Lower lobe of right lung (tissue), 2 donors: ENCODE data around the gene AHCTF1. TPM values are rescaled to one million over a fixed set of nuclear protein-coding genes. Genes with fewer than 3 reads are reported as not detected.

Experiments
- ATAC-seq, 2 donors: fragments of 200-7000 bp; cut with Tn5 transposase; one replicate each; pipeline ENCODE4 v1.9.1; 2020 to 2022; ENCODE audit warnings: mild to moderate bottlenecking in 2 of 2, moderate library complexity in 2 of 2
- DNase-seq: peaks from one replicate; pipeline ENCODE4 v3.0.0-alpha.2; 2020
- H3K27ac ChIP-seq: fragments of 200-600 bp; one replicate; pipeline ENCODE4 v1.8.0; 2022
- H3K27me3 ChIP-seq: fragments of 200-600 bp; one replicate; pipeline ENCODE4 v1.8.0; 2022; ENCODE audit warnings: low read depth
- H3K36me3 ChIP-seq: fragments of 200-600 bp; one replicate; pipeline ENCODE4 v1.8.0; 2022; ENCODE audit warnings: mild to moderate bottlenecking
- H3K4me1 ChIP-seq: fragments of 200-600 bp; one replicate; pipeline ENCODE4 v1.8.0; 2022
- H3K4me3 ChIP-seq: fragments of 200-600 bp; one replicate; pipeline ENCODE4 v1.8.0; 2022; ENCODE audit warnings: mild to moderate bottlenecking
- H3K9me3 ChIP-seq: fragments of 200-600 bp; one replicate; pipeline ENCODE4 v1.8.0; 2022
- CTCF ChIP-seq: fragments of 200-600 bp; IDR thresholded peaks from one replicate; pipeline ENCODE4 v1.8.0; 2022; ENCODE audit warnings: antibody characterized with exemption, mild to moderate bottlenecking
- intact Hi-C: fragments of 100-400 bp; cut with DNase I; formaldehyde crosslinking; loops from one replicate; pipeline ENCODE4 v1.11.0; 2022
- total RNA-seq: library from RNA; stranded (reverse); fragmentation: NEBNext Ultra II Directional; extraction: Animal tissue kit (Norgen Biotek cat#: 25700); gene quantifications from one replicate; pipeline ENCODE4 v1.2.1, GENCODE V29; 2021
- donor health status: DM: no; HTN: yes; CAD: no; lungs with severe emphysema.

AHCTF1 gene
- total RNA-seq, 1 donor from 2014 or later = 36.0 TPM

GRCh38 chr1:246951413-246951812, 19.7 kb upstream of the AHCTF1 start:
- no peak overlapping the region for H3K4me3 ChIP-seq
- no peak for TF ChIP-seq CTCF
- H3K9me3 ChIP-seq = no peaks in the 10 kb centered on the region
- no peaks in the 10 kb centered on the region for H3K4me1 ChIP-seq
- DNase-seq (no peak), ATAC-seq (no peak)
- H3K27ac ChIP-seq = no peak overlapping the region
- no peaks in the 10 kb centered on the region for H3K27me3 ChIP-seq
- intact Hi-C loops = no loop called here
- no peaks in the 10 kb centered on the region for H3K36me3 ChIP-seq

- Histone ChIP-seq H3K4me1 (no peaks in the 10 kb centered on the region), H3K9me3 (no peaks in the 10 kb centered on the region), H3K36me3 (no peaks in the 10 kb centered on the region), H3K27me3 (no peaks in the 10 kb centered on the region), H3K4me3 (no peak overlapping the region), H3K27ac (peak overlapping the region; percentile 36)
- TF ChIP-seq CTCF = no peak
- DNase-seq (no peak), ATAC-seq (no peak)
- intact Hi-C loops = no loop called here
Measured at GRCh38 chr1:246949956-246950355, 18.2 kb upstream of the AHCTF1 start.

GRCh38 chr1:246947255-246947654, 15.5 kb upstream of the AHCTF1 start:
- intact Hi-C loops = no loop called here
- Histone ChIP-seq H3K9me3 (no peaks in the 10 kb centered on the region), H3K27me3 (no peaks in the 10 kb centered on the region), H3K36me3 (no peaks in the 10 kb centered on the region), H3K27ac (peak overlapping the region; percentile 53), H3K4me1 (no peaks in the 10 kb centered on the region), H3K4me3 (no peak overlapping the region)
- peak; percentile 62 to 72 for ATAC-seq
- DNase-seq = no peak
- TF ChIP-seq CTCF = no peak

- Histone ChIP-seq H3K4me3 (no peak overlapping the region), H3K27me3 (no peaks in the 10 kb centered on the region), H3K9me3 (no peaks in the 10 kb centered on the region), H3K27ac (peak overlapping the region; percentile 21), H3K36me3 (no peaks in the 10 kb centered on the region), H3K4me1 (no peaks in the 10 kb centered on the region)
- DNase-seq (no peak), ATAC-seq (no peak)
- no peak for TF ChIP-seq CTCF
- intact Hi-C loops = no loop called here
Measured at GRCh38 chr1:246946366-246946765, 14.6 kb upstream of the AHCTF1 start.

- intact Hi-C loops = no loop called here
- H3K9me3 ChIP-seq = no peaks in the 10 kb centered on the region
- no peaks in the 10 kb centered on the region for H3K27me3 ChIP-seq
- ATAC-seq = no peak
- H3K4me3 ChIP-seq = no peak overlapping the region
- peaks cover 8% of the 10 kb centered on the region for H3K4me1 ChIP-seq
- no peak for DNase-seq
- H3K36me3 ChIP-seq = no peaks in the 10 kb centered on the region
- no peak for TF ChIP-seq CTCF
- no peak overlapping the region for H3K27ac ChIP-seq
Measured at GRCh38 chr1:246934765-246935164, 3.0 kb upstream of the AHCTF1 start.

- no peak overlapping the region for H3K4me3 ChIP-seq
- DNase-seq = no peak
- peaks cover 6% of the 10 kb centered on the region for H3K36me3 ChIP-seq
- intact Hi-C loops = no loop called here
- H3K27ac ChIP-seq = no peak overlapping the region
- no peak for ATAC-seq
- no peaks in the 10 kb centered on the region for H3K27me3 ChIP-seq
- no peak for TF ChIP-seq CTCF
- peaks cover 14% of the 10 kb centered on the region for H3K4me1 ChIP-seq
- no peaks in the 10 kb centered on the region for H3K9me3 ChIP-seq
Measured at GRCh38 chr1:246933893-246934292, 2.1 kb upstream of the AHCTF1 start.
